Endothelial cell of umbilical vein (primary cell): Measurements from ENCODE around the gene ZNF268. TPM values are rescaled to one million over a fixed set of nuclear protein-coding genes. Genes with fewer than 3 reads are reported as not detected.

ENCODE experiments used
- BruUV-seq: library from RNA; stranded (reverse); fragments of 400-500 nt; replicated peaks from 2 replicates; lab custom pipeline; 2021; lab: Mats Ljungman, UMichigan
- CTCF ChIA-PET: fragments of 300-600, 350-600 bp; sonication (Branson Sonifier 250); formaldehyde crosslinking; loops from one replicate; lab custom pipeline; 2021; ENCODE audit warnings: antibody characterized with exemption, inconsistent platforms; lab: Charles Lee
- POLR2A ChIA-PET: fragments of 300-600, 350-600 bp; sonication (Branson Sonifier 250); formaldehyde crosslinking; loops from one replicate; lab custom pipeline; 2021; ENCODE audit warnings: antibody characterized with exemption, inconsistent platforms; lab: Charles Lee
- DNase-seq: peaks from one replicate; pipeline ENCODE4 v3.0.0-alpha.2; 2011; ENCODE audit warnings: low read depth, low spot score
- FAIRE-seq: peaks from 2 replicates; lab custom pipeline; 2011; peaks lifted over from hg19 to GRCh38; lab: Jason Lieb, UNC
- H2AFZ ChIP-seq: 2 replicates; pipeline ENCODE4 v1.6.0; 2012; ENCODE audit warnings: low read depth, low read length, control low read depth, inconsistent platforms
- H3K27ac ChIP-seq: 2 replicates; pipeline ENCODE4 v1.5.1; 2011; ENCODE audit warnings: low read depth, mild to moderate bottlenecking, control low read depth, low read length, moderate library complexity; ENCODE audit not compliant: insufficient read depth
- H3K27me3 ChIP-seq, 2 experiments: 2 replicates each; pipeline versions ENCODE4 v1.6.0 to v1.6.1; 2011; ENCODE audit warnings: low read length in 2 of 2, mixed read lengths in 1 of 2; ENCODE audit not compliant: control insufficient read depth in 2 of 2, insufficient read depth in 2 of 2
- H3K36me3 ChIP-seq, 2 experiments: 2 replicates in 1 of 2; 3 replicates in 1 of 2; pipeline ENCODE4 v1.5.1; 2011; ENCODE audit warnings: low read length in 2 of 2, mild to moderate bottlenecking in 1 of 2, moderate library complexity in 1 of 2; ENCODE audit not compliant: control insufficient read depth in 2 of 2, insufficient read depth in 2 of 2; ENCODE audit errors: extremely low read depth in 1 of 2
- H3K4me1 ChIP-seq: 3 replicates; pipeline ENCODE4 v1.5.1; 2011; ENCODE audit warnings: mild to moderate bottlenecking, low read length; ENCODE audit not compliant: control insufficient read depth, insufficient read depth; ENCODE audit errors: extremely low read depth
- H3K4me2 ChIP-seq: 2 replicates; pipeline ENCODE4 v1.6.1; 2011; ENCODE audit warnings: low read length, control low read depth, mixed read lengths; ENCODE audit not compliant: insufficient read depth
- H3K4me3 ChIP-seq, 3 experiments: fragments of 200-600 bp in 1 of 3; sonication (generic), shearing (Covaris generic) in 1 of 3; replicated peaks in 1 of 3; 2 replicates each; pipeline ENCODE4 v1.5.1; 2011 to 2016; ENCODE audit warnings: control low read depth in 3 of 3, low read length in 3 of 3, mild to moderate bottlenecking in 2 of 3, inconsistent platforms in 1 of 3, low read depth in 1 of 3, moderate library complexity in 1 of 3; ENCODE audit not compliant: insufficient read depth in 1 of 3
- H3K79me2 ChIP-seq: 2 replicates; pipeline ENCODE4 v1.6.0; 2012; ENCODE audit warnings: low read length, inconsistent platforms; ENCODE audit not compliant: control insufficient read depth, insufficient read depth
- H3K9ac ChIP-seq: replicated peaks from 2 replicates; pipeline ENCODE3; 2011; ENCODE audit warnings: low read length, control low read depth; ENCODE audit not compliant: insufficient read depth; ENCODE audit errors: extremely low read depth
- H3K9me1 ChIP-seq: replicated peaks from 3 replicates; pipeline ENCODE4 v1.6.0; 2011; ENCODE audit warnings: mild to moderate bottlenecking, low read length; ENCODE audit not compliant: control insufficient read depth, insufficient read depth; ENCODE audit errors: extremely low read depth
- H3K9me3 ChIP-seq: replicated peaks from 2 replicates; pipeline ENCODE4 v1.5.1; 2012; ENCODE audit warnings: low read length, inconsistent platforms; ENCODE audit not compliant: control insufficient read depth, insufficient read depth
- H4K20me1 ChIP-seq: replicated peaks from 2 replicates; pipeline ENCODE3; 2011; ENCODE audit warnings: mild to moderate bottlenecking, low read length; ENCODE audit not compliant: control insufficient read depth, insufficient read depth; ENCODE audit errors: extremely low read depth
- CTCF ChIP-seq, 2 donors: IDR thresholded peaks; 1 replicate in 1 of 2; 2 replicates in 1 of 2; pipeline ENCODE4 v1.5.1; 2011; ENCODE audit warnings: low read length in 2 of 2, mild to moderate bottlenecking in 2 of 2, moderate library complexity in 2 of 2, control low read depth in 1 of 2, inconsistent platforms in 1 of 2, low read depth in 1 of 2; ENCODE audit not compliant: insufficient read depth in 1 of 2; ENCODE audit errors: extremely low read depth in 1 of 2
- EZH2 ChIP-seq: IDR thresholded peaks from 2 replicates; pipeline ENCODE4 v1.6.1; 2012; ENCODE audit warnings: borderline replicate concordance, low read depth, mild to moderate bottlenecking, moderate library complexity, low read length, inconsistent platforms; ENCODE audit not compliant: severe bottlenecking
- FOS ChIP-seq: IDR thresholded peaks from 2 replicates; pipeline ENCODE4 v1.6.1; 2011; ENCODE audit warnings: mild to moderate bottlenecking, low read length, moderate library complexity, borderline replicate concordance; ENCODE audit not compliant: insufficient read depth
- GATA2 ChIP-seq: IDR thresholded peaks from 2 replicates; pipeline ENCODE4 v1.7.0; 2011; ENCODE audit warnings: low read depth, mild to moderate bottlenecking, moderate library complexity, mixed read lengths, low read length; ENCODE audit not compliant: insufficient read length, insufficient read depth
- JUN ChIP-seq: IDR thresholded peaks from 2 replicates; pipeline ENCODE4 v1.6.1; 2011; ENCODE audit warnings: borderline replicate concordance, low read depth; ENCODE audit not compliant: insufficient read length, insufficient read depth
- MAX ChIP-seq: IDR thresholded peaks from 2 replicates; pipeline ENCODE4 v1.6.1; 2011; ENCODE audit not compliant: insufficient read depth, insufficient read length
- MYC ChIP-seq: IDR thresholded peaks from one replicate; pipeline ENCODE4 v1.6.1; 2011; ENCODE audit warnings: mild to moderate bottlenecking, low read depth, low read length
- POLR2A ChIP-seq: IDR thresholded peaks from 2 replicates; pipeline ENCODE4 v1.6.1; 2012; ENCODE audit warnings: low read depth, mild to moderate bottlenecking, control low read depth, low read length
- POLR2AphosphoS5 ChIP-seq: IDR thresholded peaks from 2 replicates; pipeline ENCODE4 v1.6.1; 2012; ENCODE audit warnings: low read depth, mild to moderate bottlenecking, control low read depth, low read length, moderate library complexity; ENCODE audit not compliant: insufficient read depth
- dilution Hi-C: fragments of 300-500 bp; cut with MboI; formaldehyde crosslinking; loops from one replicate; pipeline ENCODE4 v1.15.0; 2019; ENCODE audit warnings: low sequenced_read_pairs; ENCODE audit not compliant: extremely low pct_ligation_motif_present
- intact Hi-C: fragments of 100-400 bp; cut with micrococcal nuclease; formaldehyde crosslinking; loops from one replicate; pipeline ENCODE4 v1.10.0; 2022
- polyA plus RNA-seq, 4 experiments: library from polyadenylated mRNA; depleted of rRNA in 3 of 4; stranded (reverse) in 3 of 4; unstranded in 1 of 4; fragments of >200 nt; gene quantifications; 2 replicates each; pipeline versions ENCODE4 v1.2.1 to v1.2.3, GENCODE V29; 2011 to 2012; ENCODE audit warnings: missing spikeins in 1 of 4
- total RNA-seq: library from RNA; stranded (reverse); gene quantifications from 2 replicates; pipeline ENCODE4 v1.2.3, GENCODE V29; 2021

ZNF268 gene
- total and polyA plus RNA-seq, 2 donors (not counting 3 experiments of a cell fraction or from before 2014, with no cell fraction given): 7.7 to 17.3 TPM

- BruUV-seq: no TSS peak
- no peak for FAIRE-seq
- Histone ChIP-seq H3K27ac (no peak overlapping the region), H3K27me3 (no peaks in the 10 kb centered on the region), H3K9me1 (no peaks in the 10 kb centered on the region), H3K4me3 (no peak overlapping the region), H3K9me3 (no peaks in the 10 kb centered on the region), H4K20me1 (no peaks in the 10 kb centered on the region), H2AFZ (no peak overlapping the region), H3K4me1 (no peaks in the 10 kb centered on the region), H3K9ac (no peak overlapping the region), H3K36me3 (no peaks in the 10 kb centered on the region), H3K79me2 (no peaks in the 10 kb centered on the region), H3K4me2 (no peak overlapping the region)
- no peak for DNase-seq
- ChIA-PET POLR2A (no interaction called here), CTCF (no interaction called here)
- intact Hi-C loops: no loop called here
- TF ChIP-seq POLR2A: no peak
- no peak for TF ChIP-seq MAX
- no peak for TF ChIP-seq EZH2
- no peak for TF ChIP-seq POLR2AphosphoS5
- TF ChIP-seq JUN: no peak
- TF ChIP-seq GATA2: no peak
- dilution Hi-C loops: no loop called here
Observed at GRCh38 chr12:133226690-133227089, 45.4 kb downstream of the ZNF268 start.

GRCh38 chr12:133227281-133227852 is 46.1 kb downstream of the ZNF268 start:
- FAIRE-seq: no peak

More at GRCh38 chr12:133227281-133227852, 46.1 kb downstream of the ZNF268 start:
- H3K27ac ChIP-seq: no peak overlapping the region
- ChIA-PET POLR2A (no interaction called here), CTCF (no interaction called here)
- H3K4me2 ChIP-seq: no peak overlapping the region
- no peaks in the 10 kb centered on the region for H3K9me3 ChIP-seq
- H3K36me3 ChIP-seq: no peaks in the 10 kb centered on the region
- no peaks in the 10 kb centered on the region for H3K27me3 ChIP-seq
- TF ChIP-seq CTCF (IDR thresholded peaks at IDR 0.05; ENCODE audit: extremely low read depth in 1 of 2, insufficient read depth in 1 of 2, low read depth in 1 of 2, low read length in 2 of 2) (no peak), POLR2A (no peak), GATA2 (no peak), FOS (no peak), POLR2AphosphoS5 (no peak), MYC (no peak), MAX (no peak), JUN (no peak), EZH2 (no peak)
- H3K4me1 ChIP-seq: no peaks in the 10 kb centered on the region
- H3K79me2 ChIP-seq: no peaks in the 10 kb centered on the region
- no peaks in the 10 kb centered on the region for H3K9me1 ChIP-seq
- H2AFZ ChIP-seq: no peak overlapping the region
- intact Hi-C loops: no loop called here
- dilution Hi-C loops: no loop called here
- no peak overlapping the region for H3K9ac ChIP-seq
- H3K4me3 ChIP-seq: no peak overlapping the region
- BruUV-seq: no TSS peak
- no peaks in the 10 kb centered on the region for H4K20me1 ChIP-seq
- DNase-seq: no peak
